Bone marrow (tissue), 2 donors: ENCODE measurements around the gene PAPOLA.

Source experiments
- DNase-seq, 2 donors: peaks; one replicate each; lab custom pipeline; 2025; lab: John Stamatoyannopoulos, UW

The PAPOLA gene

DNA sequence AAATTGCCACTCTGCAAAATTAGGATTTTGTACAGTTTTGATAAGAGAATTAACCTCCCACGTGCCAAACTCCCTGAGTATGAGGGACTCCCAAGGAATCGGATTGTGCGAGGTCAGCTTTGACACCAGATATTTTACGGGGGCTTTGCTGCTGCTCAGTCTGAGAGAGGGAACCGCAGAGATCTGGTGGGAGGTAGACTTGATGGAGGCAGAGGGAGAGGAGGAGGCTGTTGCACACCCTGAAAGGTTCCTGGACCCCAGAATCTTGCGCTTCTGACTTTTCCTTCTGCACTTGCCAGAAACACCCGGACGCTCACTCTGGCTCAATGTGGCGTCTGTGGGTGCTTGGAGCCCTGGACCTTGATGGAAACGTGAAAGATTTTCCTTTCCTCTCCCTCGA, 83.9 kb downstream of the PAPOLA start:
- no peak for DNase-seq

DNA sequence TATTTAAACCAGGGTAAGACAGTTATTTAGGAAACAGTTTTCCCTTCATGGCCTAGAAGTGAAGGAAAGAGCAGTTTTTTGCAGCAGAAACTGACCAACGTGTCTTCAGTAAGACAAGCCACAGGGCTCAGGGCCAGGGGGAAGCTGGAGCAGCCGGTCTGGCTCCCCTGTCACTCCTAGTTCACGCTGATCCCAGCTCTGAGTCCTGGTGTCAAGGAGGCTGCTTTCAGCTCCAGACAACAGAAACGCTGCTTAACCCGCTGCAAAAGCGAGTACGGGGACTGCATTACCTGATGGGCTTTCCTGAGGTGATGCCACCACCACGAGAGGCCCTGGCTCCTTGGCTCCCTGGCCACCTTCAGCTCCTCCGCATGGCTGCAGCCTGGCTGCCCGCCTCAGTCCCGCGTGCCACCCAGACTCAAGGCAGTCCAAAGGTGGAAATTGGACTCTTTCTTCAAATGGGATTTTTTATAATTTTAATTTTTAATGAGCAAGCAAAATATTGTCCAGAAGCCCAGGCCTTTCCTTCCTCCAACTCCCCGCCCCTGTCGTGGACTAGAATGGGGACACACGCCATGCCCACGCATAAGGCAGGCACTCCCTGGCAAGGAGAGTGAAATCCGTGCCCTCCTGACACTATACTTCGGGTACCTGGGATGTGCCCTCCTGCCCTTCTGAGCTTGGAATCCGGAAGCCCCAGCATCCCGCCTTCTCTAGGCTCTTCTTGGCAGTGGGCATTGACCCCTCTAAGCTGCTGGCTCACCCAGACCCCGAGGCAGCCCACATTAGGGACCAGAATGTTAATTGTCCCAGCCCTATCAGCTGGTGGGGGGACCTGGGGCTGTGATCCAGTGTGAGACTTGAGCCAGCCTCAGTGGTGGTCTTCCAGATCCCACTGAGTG, 85.0 kb downstream of the PAPOLA start:
- DNase-seq, result no peak

DNA sequence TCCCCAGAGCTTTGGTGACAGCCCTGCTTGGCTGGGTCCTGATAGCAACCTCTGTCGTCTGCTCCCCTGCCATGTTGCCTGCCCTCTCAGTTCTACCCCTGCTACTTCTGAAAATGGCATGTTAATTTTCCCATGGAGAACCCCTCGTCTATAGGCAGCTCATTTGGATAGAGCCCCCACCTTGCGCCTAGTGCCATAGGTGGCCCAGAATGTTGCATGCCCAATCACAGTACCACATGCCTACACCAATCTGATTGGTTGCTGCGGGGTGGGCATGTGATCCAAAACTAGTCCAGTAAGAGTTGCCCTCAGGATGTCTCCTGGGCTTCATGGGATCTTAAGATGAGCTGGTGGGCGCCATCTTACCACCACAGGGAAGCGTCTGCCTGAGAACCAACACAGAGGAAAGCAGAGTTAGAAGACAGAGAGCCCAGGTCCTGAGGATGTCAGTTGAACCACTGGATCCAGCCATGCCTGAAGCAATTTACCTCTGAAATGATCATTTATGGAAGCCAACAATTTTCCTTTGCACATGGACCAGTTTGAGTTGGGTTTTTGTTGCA, 85.7 kb downstream of the PAPOLA start:
- DNase-seq, result no peak

DNA sequence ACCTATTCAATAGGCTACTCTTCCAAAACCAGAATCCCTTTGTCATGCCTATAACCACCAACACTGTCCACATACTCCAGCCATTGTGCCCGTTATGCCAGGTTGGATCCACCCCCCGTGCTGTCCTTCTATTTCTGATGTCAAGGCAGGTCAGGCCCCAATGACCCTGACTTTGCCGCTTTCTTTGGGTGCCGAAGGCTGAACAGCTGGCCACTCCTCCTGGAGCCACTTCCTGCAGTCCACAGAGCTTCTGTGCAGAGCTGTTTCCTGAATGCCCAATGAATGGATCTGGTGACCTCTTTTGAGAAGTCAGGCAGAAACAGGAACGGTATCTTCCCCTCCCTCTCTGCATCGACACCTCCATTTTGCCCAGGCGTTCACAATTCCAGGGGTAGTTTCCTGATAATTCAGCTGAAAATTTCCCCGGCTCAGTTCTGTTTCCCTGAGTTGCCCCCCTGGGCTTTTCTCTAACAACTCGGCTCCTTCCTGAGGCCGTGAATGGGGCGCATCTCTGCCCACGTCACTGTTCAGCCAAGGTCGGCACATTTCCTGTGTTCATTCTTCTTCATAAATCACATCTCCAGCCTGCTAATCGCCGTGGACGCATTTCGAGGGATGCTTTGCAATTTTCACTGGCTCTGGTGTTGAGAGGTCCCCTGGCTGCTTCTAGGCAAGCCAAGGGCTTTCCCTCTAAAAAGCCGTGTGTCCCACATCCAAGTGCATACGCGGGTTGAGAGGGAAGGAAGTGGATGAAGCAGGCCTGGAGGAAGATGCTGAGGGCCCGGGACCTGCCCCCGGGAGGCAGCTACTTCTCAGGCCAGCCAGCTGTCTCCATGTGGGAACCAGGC, 86.5 kb downstream of the PAPOLA start:
- DNase-seq, result no peak

DNA sequence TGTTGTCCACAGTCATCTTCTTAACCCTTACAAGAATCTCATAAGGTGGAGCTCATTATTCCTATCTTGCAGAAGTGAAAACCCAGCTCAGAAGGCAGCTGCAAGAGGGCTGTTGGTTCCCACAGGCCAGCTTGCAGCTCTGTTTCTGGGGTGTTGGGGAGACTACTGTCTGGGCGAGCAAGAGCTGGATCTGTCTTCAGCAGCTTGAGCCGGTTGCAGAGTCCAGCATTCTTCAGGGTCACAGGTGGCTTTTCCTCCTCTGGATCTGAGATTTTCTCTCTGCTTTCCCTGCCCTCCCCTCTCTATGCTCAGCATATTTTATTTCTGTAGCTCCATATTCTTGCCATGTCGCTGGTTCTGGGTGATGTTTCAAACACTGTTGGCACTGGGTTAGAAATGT, 87.4 kb downstream of the PAPOLA start:
- no peak for DNase-seq

DNA sequence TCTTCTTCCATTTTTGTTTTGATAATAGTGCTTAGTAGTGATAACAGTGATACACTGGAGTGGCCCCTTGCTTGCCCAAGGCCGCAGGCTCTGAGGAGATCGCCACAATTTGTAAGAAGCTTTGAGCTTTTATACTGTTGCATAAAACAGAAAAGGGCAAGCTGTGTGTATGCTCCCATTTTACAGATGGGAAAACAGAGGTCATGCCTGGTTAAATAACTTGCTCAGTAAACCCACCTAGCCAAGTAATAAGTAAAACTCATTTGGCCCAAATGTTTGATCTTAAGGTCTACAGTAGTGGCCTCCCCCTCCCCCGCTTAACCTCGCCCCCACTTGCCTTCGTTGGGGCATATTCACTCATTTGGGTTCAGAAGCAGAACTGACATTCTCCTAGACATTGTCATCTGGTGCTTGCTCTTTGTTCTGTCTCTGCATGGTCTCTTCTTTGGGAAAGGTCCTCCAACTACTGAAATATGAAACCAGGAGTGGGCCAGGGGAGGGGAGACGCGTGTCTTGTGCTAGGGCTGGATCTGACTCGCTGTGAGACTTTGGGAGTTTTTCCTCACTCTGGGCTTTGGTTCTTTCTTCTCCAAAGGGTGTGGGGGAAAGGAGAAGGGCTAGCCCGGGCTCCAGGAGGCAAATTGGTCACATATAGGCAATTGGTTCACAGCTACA, 88.1 kb downstream of the PAPOLA start:
- DNase-seq, result no peak

DNA sequence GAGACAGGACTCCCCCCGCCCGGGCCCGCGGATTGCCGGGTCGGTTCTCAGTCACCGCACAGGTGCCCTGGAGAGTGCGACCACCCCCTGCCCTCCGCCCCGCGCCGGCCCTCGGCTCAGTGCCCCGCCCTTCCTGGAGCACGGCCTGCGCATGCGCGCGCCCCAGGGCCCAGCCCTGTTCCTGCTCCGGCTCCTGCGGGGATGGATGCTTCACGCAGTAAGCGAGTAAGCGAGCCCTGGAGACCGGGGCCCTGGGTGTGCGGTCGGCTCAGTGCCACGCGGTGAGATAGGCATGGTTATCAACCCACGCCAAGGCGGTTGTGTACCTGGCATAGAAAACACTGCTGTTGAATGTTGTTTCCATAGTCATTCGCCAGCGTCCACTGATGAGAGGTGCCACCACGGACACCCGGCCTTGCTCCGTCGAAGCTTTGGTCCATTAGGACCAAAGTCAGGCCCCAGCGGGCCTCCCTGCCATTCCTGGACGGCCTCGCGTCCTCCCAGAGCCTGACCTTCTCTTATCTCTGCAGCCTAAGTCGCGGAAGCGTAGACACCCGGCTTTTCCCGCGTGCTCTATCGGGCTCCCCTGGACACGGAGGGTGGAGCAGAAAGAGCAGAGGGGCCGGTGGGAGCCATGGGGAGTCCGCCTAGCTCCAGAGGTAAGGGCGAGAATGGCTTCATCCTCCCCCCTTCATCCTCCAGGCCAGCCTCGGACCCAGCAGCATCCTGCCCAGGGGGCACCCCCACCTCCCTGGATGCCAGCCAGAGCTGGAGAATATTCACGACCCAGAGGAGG, 90.6 kb downstream of the PAPOLA start:
- no peak for DNase-seq

DNA sequence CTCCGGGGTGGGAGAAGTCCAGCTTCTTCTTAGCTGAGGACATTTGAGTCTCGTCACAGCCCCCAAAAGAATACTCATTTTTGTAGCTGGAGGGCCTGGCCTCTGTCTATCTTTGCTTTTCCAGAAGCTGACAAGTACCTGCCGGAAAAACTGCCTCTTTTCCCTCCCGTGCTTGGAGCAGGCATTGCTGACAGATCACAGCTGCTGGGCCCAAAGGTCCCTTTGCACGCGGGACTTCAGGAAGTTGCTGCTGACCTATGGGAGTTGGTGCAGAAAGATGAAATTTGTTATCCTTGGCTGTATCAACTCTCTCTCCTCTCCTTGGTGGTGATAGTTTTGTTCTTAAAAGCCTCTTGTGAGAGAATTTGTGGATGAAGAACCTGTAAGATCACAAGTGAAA, 92.8 kb downstream of the PAPOLA start:
- no peak for DNase-seq

DNA sequence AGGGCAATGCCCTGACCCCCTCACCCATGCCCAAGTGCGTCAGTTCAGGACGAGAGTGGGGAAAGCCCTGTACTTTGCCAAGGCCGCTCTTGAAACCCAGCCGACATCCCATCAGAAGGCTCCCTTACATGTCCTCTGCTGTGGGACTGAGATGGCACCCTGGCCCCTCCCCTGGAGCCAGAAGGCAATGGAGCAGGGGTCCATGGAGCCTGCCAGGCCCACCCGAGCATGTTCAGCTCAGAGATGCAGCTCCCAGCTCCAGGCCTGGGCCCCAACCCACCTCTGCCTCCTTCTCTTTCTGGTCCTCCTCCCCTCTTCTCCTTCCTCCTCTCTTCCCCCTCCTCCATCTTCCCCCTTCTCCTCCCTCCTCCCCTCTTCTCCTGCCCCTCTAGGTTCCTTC, 95.5 kb downstream of the PAPOLA start:
- no peak for DNase-seq

DNA sequence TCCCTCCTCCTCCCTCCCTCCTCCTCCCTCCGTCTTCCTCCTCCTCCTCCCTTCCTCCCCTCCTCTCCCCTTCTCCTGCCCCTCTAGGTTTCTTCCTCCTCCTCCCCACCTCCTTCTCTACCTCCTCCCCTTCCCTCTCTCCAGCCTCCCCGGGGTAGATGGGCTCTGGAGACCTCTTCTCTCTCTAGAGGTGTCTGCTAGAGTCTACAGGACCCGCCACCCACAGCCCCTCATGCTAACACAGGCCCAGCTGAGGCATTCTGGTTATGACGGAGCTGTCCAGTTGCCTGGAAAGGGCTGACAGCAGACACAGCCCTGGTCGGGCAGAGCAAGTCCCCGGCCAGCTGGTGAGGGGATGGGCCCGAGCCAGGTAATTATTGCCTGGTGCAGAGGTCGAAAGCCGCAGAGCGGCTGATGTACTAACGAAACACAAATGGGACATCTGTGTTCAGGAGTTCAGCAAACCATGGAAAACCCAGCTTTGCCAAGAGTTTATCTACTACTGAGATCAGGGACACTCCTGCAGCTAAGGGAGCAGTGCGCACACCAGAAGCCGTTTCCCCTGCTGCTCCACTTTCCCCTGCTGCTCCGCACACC, 96.2 kb downstream of the PAPOLA start:
- no peak for DNase-seq

DNA sequence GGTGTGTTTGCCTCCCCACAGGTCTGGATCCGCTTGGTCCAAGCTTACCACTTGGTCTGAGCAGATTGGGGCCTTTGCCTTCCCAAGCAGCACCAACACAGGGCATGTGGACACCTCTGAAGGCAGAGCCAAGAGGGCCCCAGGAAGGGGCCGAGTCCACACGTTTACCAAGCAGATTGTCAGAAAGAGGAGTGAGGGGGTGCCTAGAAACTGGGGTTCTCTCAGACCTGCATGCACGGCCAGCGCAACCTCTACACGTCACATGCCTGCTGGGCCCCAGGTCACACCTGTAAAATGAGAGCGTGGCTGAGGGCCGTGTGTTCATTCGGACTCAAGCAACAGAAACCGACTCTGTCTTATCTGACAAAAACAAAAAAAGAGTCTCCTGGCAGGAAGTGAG, 96.9 kb downstream of the PAPOLA start:
- DNase-seq, result no peak

DNA sequence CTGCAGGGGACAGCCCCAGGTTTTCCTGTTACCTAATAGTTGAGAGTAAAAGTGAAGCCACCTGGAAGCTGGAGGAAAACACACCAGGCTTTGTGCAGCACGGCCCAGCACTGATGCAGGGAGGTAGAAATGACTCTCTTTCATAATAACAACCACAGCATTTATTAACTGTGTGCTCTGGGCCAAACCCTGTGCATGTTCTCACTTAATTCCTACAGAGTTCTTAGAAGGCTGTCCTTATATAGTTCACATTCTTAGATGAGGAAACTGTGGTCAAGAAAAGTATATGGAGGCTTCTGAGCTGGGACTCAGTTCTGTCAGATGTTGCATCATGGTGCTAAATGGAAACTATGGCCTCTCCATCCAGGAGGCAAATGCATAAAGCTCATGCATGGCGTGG, 100.0 kb downstream of the PAPOLA start:
- DNase-seq, result no peak

DNA sequence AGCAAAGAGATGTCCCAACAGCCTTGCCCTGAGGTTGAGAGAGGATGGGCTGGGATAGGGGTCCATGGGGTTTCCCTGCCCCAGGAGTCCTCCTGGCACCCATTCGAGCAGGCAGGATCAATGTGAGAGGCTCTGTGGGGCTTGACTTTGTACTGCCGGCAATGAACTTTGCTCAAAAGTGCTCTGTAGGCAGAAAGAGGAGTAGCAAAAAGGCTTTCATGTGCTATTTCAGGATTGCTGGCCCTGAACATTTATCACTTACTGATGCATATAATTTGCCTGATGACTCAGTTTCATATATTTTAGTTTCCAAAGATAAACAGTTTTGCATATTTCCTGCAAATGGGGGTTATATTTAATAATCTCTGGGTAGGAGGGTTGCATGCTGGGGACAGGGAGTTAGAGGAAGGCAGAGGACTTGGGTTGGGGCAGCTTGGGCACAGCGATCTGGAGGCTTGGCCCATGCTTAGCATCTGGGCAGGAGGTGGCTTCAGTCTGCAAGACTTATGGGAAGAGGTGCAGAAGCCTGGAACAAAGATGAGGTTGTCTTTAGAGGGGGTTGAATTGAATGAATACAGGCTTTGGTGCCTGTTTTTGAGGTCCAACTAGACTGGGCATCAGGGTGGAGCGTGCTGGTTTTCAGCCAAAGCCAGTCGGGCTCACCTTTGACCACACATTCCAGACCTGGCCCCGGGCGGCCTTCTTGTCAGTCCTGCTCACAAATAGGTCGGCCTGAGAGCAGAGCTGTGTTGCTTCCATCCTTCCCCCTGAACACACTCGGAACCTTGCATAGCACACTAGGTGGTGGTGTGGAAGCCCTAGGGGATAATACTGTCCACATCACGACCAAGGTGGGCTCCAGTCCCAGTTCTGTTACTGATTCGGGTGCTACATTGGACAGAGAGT, 101.4 kb downstream of the PAPOLA start:
- DNase-seq, result no peak

DNA sequence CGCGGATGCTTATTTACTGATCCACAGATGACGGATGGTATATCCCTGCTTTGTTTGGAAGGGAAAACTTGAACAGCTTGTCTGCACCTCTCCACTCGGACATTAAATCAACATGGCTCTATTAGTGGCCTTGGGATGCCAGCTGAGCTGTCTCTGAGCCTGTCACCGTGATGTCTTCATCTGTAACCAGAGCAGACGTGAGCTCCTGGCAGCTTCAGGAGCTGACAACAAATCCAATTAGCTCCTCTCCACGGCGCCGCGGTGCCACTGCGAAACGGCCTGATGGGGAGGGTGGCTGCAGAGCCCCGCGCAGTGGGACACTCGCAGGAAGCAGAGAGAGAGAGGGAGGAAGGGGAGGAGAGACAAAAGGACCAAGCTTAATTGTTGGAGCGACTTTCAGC, 112.3 kb downstream of the PAPOLA start:
- no peak for DNase-seq

DNA sequence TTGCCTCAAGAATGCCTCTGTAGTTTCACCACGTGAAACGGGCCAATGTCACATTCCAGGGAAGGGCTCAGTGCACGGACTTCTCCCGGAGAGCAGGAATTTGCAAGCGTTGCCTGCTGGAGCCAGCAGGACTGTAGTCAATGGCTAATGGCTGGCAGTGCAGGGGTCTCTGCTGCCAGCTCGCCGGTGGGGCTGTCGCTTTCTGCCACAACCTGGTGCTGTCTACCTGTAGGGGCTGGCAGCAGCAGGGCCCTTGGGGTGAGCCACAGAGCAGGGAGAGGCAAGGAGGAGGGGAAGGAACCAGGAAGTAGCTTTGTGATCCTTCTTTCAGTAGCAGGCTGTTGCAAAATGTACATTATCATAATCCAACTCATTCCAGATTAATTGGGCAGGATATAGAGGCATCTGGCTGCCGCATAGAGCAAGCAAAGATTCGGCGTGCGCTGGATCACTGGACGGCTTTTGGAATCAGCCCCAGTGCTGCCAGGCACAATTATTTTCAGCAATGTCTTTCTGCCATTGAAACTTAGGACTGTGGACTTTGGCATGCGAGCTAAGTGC, 114.1 kb downstream of the PAPOLA start:
- DNase-seq, result no peak
